ENCODE data around the gene PAOX. TPM values are rescaled to one million over a fixed set of nuclear protein-coding genes. Genes with fewer than 3 reads are reported as not detected.

PAOX gene
- total RNA-seq, 1 donor from 2014 or later = 4.6 TPM

- H3K27me3 Mint-ChIP-seq (ENCODE audit: insufficient read depth, low read depth) = peaks cover 15% of the 10 kb centered on the region
- TF ChIP-seq EZH2phosphoT487 (IDR thresholded peaks at IDR 0.05) (no peak), CTCF (IDR thresholded peaks at IDR 0.05) (no peak), EZH2 (IDR thresholded peaks at IDR 0.05) (no peak)
- H3K79me2 ChIP-seq (ENCODE audit: low read depth) = no peaks in the 10 kb centered on the region
- no peak overlapping the region for H3K27ac Mint-ChIP-seq
- H3K36me3 Mint-ChIP-seq = peaks cover 1% of the 10 kb centered on the region
- H3K4me1 ChIP-seq = peaks cover 5% of the 10 kb centered on the region
- no peak overlapping the region for H3K27ac ChIP-seq
- peaks cover 29% of the 10 kb centered on the region for H3K27me3 ChIP-seq
- H3K4me3 Mint-ChIP-seq = no peak overlapping the region
- no peak overlapping the region for H3K4me3 ChIP-seq
- no peak overlapping the region for H2AFZ ChIP-seq (replicated peaks)
- no peak overlapping the region for H3K4me2 ChIP-seq
- H3K9me3 Mint-ChIP-seq = peaks cover 12% of the 10 kb centered on the region
- no peaks in the 10 kb centered on the region for H3K4me1 Mint-ChIP-seq
- H3F3A ChIP-seq (ENCODE audit: low read depth) = no peaks in the 10 kb centered on the region
- H3K9me3 ChIP-seq (ENCODE audit: low read depth) = no peaks in the 10 kb centered on the region
- H3K9ac ChIP-seq = no peak overlapping the region
- H3K36me3 ChIP-seq = no peaks in the 10 kb centered on the region
- no peaks in the 10 kb centered on the region for H4K20me1 ChIP-seq (ENCODE audit: low read depth)
- DNase-seq (ENCODE audit: low spot score) = no peak
Measured at GRCh38 chr10:133343558-133343957, 35.5 kb upstream of the PAOX start.

GRCh38 chr10:133344236-133344635 lies 34.8 kb upstream of the PAOX start:
- Mint-ChIP-seq H3K27me3 (ENCODE audit: insufficient read depth, low read depth) (peaks cover 18% of the 10 kb centered on the region), H3K4me3 (no peak overlapping the region)

GRCh38 chr10:133346413-133346812 lies 32.6 kb upstream of the PAOX start:
- TF ChIP-seq CTCF (IDR thresholded peaks at IDR 0.05) (no peak), EZH2 (IDR thresholded peaks at IDR 0.05) (no peak), EZH2phosphoT487 (IDR thresholded peaks at IDR 0.05) (no peak)
- Mint-ChIP-seq H3K36me3 (peaks cover 1% of the 10 kb centered on the region), H3K27ac (no peak overlapping the region), H3K27me3 (ENCODE audit: insufficient read depth, low read depth) (peaks cover 18% of the 10 kb centered on the region), H3K4me3 (no peak overlapping the region), H3K9me3 (peaks cover 14% of the 10 kb centered on the region), H3K4me1 (peaks cover 3% of the 10 kb centered on the region)
- no peak overlapping the region for H3K27ac ChIP-seq
- H3K36me3 ChIP-seq = no peaks in the 10 kb centered on the region
- no peak overlapping the region for H3K4me2 ChIP-seq
- H3K27me3 ChIP-seq = peaks cover 5% of the 10 kb centered on the region
- no peaks in the 10 kb centered on the region for H3K79me2 ChIP-seq (ENCODE audit: low read depth)
- no peaks in the 10 kb centered on the region for H3F3A ChIP-seq (ENCODE audit: low read depth)
- H3K9me3 ChIP-seq (ENCODE audit: low read depth) = no peaks in the 10 kb centered on the region
- no peak overlapping the region for H3K9ac ChIP-seq
- no peak overlapping the region for H3K4me3 ChIP-seq
- DNase-seq (ENCODE audit: low spot score) = no peak
- no peak overlapping the region for H2AFZ ChIP-seq (replicated peaks)
- H3K4me1 ChIP-seq = peaks cover 5% of the 10 kb centered on the region
- H4K20me1 ChIP-seq (ENCODE audit: low read depth) = no peaks in the 10 kb centered on the region

More at GRCh38 chr10:133344236-133344635, 34.8 kb upstream of the PAOX start:
- no peak overlapping the region for H2AFZ ChIP-seq (replicated peaks)
- no peaks in the 10 kb centered on the region for H3K79me2 ChIP-seq (ENCODE audit: low read depth)
- peaks cover 23% of the 10 kb centered on the region for H3K27me3 ChIP-seq
- no peak overlapping the region for H3K27ac ChIP-seq
- Mint-ChIP-seq H3K36me3 (peaks cover 1% of the 10 kb centered on the region), H3K27ac (no peak overlapping the region), H3K4me1 (peaks cover 2% of the 10 kb centered on the region), H3K9me3 (peaks cover 14% of the 10 kb centered on the region)
- H3K9ac ChIP-seq = no peak overlapping the region
- H3K4me1 ChIP-seq = peaks cover 5% of the 10 kb centered on the region
- no peaks in the 10 kb centered on the region for H3K9me3 ChIP-seq (ENCODE audit: low read depth)
- no peaks in the 10 kb centered on the region for H3F3A ChIP-seq (ENCODE audit: low read depth)
- no peak overlapping the region for H3K4me3 ChIP-seq
- DNase-seq (ENCODE audit: low spot score) = no peak
- H3K4me2 ChIP-seq = no peak overlapping the region
- TF ChIP-seq EZH2phosphoT487 (IDR thresholded peaks at IDR 0.05) = no peak
- H4K20me1 ChIP-seq (ENCODE audit: low read depth) = no peaks in the 10 kb centered on the region
- H3K36me3 ChIP-seq = no peaks in the 10 kb centered on the region

- no peak for TF ChIP-seq CTCF (IDR thresholded peaks at IDR 0.05)
- TF ChIP-seq EZH2 (IDR thresholded peaks at IDR 0.05) = no peak
- no peak for TF ChIP-seq EZH2phosphoT487 (IDR thresholded peaks at IDR 0.05)
- Mint-ChIP-seq H3K27ac (no peak overlapping the region), H3K36me3 (no peaks in the 10 kb centered on the region), H3K4me3 (no peak overlapping the region), H3K9me3 (peaks cover 11% of the 10 kb centered on the region), H3K4me1 (peaks cover 3% of the 10 kb centered on the region), H3K27me3 (ENCODE audit: insufficient read depth, low read depth) (peaks cover 15% of the 10 kb centered on the region)
- no peak overlapping the region for H3K27ac ChIP-seq
- no peak overlapping the region for H3K4me2 ChIP-seq
- no peak for DNase-seq (ENCODE audit: low spot score)
- H3K9ac ChIP-seq = no peak overlapping the region
- no peak overlapping the region for H3K4me3 ChIP-seq
- no peaks in the 10 kb centered on the region for H3K36me3 ChIP-seq
- no peaks in the 10 kb centered on the region for H3K9me3 ChIP-seq (ENCODE audit: low read depth)
- H3K27me3 ChIP-seq = no peaks in the 10 kb centered on the region
- no peaks in the 10 kb centered on the region for H3K79me2 ChIP-seq (ENCODE audit: low read depth)
- peaks cover 5% of the 10 kb centered on the region for H3K4me1 ChIP-seq
- no peaks in the 10 kb centered on the region for H4K20me1 ChIP-seq (ENCODE audit: low read depth)
- no peaks in the 10 kb centered on the region for H3F3A ChIP-seq (ENCODE audit: low read depth)
- no peak overlapping the region for H2AFZ ChIP-seq (replicated peaks)
Measured at GRCh38 chr10:133347710-133348517, 31.1 kb upstream of the PAOX start.
